HCT116 (cell line): Measurements from ENCODE around the gene SNAI1. TPM values are rescaled to one million over a fixed set of nuclear protein-coding genes. Genes with fewer than 3 reads are reported as not detected.

Experiments
- ATAC-seq: fragments of 200-7000 bp; cut with Tn5 transposase; 2 replicates; pipeline ENCODE4 v1.9.1; 2020; ENCODE audit warnings: mild to moderate bottlenecking, moderate library complexity
- BruUV-seq: library from RNA; stranded (reverse); fragments of 400-500 nt; replicated peaks from 2 replicates; lab custom pipeline; 2021; lab: Mats Ljungman, UMichigan
- CTCF ChIA-PET: fragments of 300-600 bp; sonication (Branson Sonifier 250); formaldehyde crosslinking; loops from one replicate; lab custom pipeline; 2021; ENCODE audit warnings: antibody characterized with exemption; lab: Charles Lee
- POLR2A ChIA-PET: fragments of 300-600, 350-600 bp; sonication (Branson Sonifier 250); formaldehyde crosslinking; loops from one replicate; lab custom pipeline; 2021; ENCODE audit warnings: antibody characterized with exemption; lab: Charles Lee
- RAD21 ChIA-PET, 2 experiments: fragments of 300-600 bp; sonication (Branson Sonifier 250); formaldehyde crosslinking; loops; one replicate each; lab custom pipeline; 2023; ENCODE audit warnings: low total read pairs in 2 of 2; ENCODE audit not compliant: uncharacterized antibody in 2 of 2, unreplicated experiment in 2 of 2, low non-redundant PET in 1 of 2; lab: Charles Lee
- DNase-seq: peaks from one replicate; pipeline ENCODE4 v3.0.0-alpha.2; 2010; ENCODE audit warnings: low read depth, low spot score
- H2AFZ ChIP-seq: fragments of 200-600 bp; shearing (Covaris generic), sonication (generic); 2 replicates; pipeline ENCODE4 v1.6.1; 2017; ENCODE audit warnings: low read depth, mixed run types, mixed read lengths, antibody characterized with exemption, low read length; ENCODE audit not compliant: poor library complexity, severe bottlenecking
- H3K27ac ChIP-seq: 2 replicates; pipeline ENCODE4 v1.5.1; 2012; ENCODE audit warnings: low read depth, low read length
- H3K27me3 ChIP-seq: fragments of 200-600 bp; sonication (generic); 2 replicates; pipeline ENCODE4 v1.6.1; 2016; ENCODE audit warnings: mixed run types, low read length, mixed read lengths; ENCODE audit not compliant: insufficient read depth
- H3K36me3 ChIP-seq, 2 experiments: fragments of 200-500 bp in 1 of 2; fragments of 200-600 bp in 1 of 2; sonication (Bioruptor generic) in 1 of 2; sonication (generic) in 1 of 2; 2 replicates each; pipeline versions ENCODE4 v1.5.1 to v1.6.1; 2014 to 2016; ENCODE audit warnings: low read length in 2 of 2, inconsistent platforms in 1 of 2, mixed read lengths in 1 of 2, mixed run types in 1 of 2; ENCODE audit not compliant: insufficient read depth in 2 of 2, control insufficient read depth in 1 of 2
- H3K4me1 ChIP-seq, 2 experiments: fragments of 200-600 bp in 1 of 2; sonication (generic) in 1 of 2; 2 replicates each; pipeline versions ENCODE4 v1.5.1 to v1.6.1; 2012 to 2017; ENCODE audit warnings: low read length in 2 of 2, inconsistent platforms in 1 of 2, mild to moderate bottlenecking in 1 of 2, mixed read lengths in 1 of 2, mixed run types in 1 of 2, moderate library complexity in 1 of 2; ENCODE audit not compliant: insufficient read depth in 2 of 2, control insufficient read depth in 1 of 2
- H3K4me2 ChIP-seq: fragments of 200-600 bp; sonication (generic); 2 replicates; pipeline ENCODE4 v1.6.1; 2017; ENCODE audit warnings: mixed run types, low read length, mixed read lengths
- H3K4me3 ChIP-seq, 2 experiments: fragments of 200-600 bp in 1 of 2; sonication (generic) in 1 of 2; replicated peaks in 1 of 2; 2 replicates each; pipeline ENCODE4 v1.5.1; 2011 to 2016; ENCODE audit warnings: low read length in 2 of 2, control low read depth in 1 of 2, low read depth in 1 of 2, mild to moderate bottlenecking in 1 of 2, mixed read lengths in 1 of 2, mixed run types in 1 of 2
- H3K79me2 ChIP-seq: fragments of 200-600 bp; sonication (generic); 2 replicates; pipeline ENCODE4 v1.6.1; 2017; ENCODE audit warnings: mild to moderate bottlenecking, mixed run types, low read length, moderate library complexity, mixed read lengths; ENCODE audit not compliant: insufficient read depth
- H3K9ac ChIP-seq: fragments of 200-600 bp; sonication (generic); 2 replicates; pipeline ENCODE4 v1.6.1; 2016; ENCODE audit warnings: low read length, mixed read lengths
- H3K9me2 ChIP-seq: fragments of 200-600 bp; sonication (generic), shearing (Covaris generic); 2 replicates; pipeline ENCODE4 v1.6.1; 2017; ENCODE audit warnings: mixed run types, mild to moderate bottlenecking, moderate library complexity; ENCODE audit not compliant: insufficient read depth
- H3K9me3 ChIP-seq, 2 experiments: fragments of 200-500 bp in 1 of 2; fragments of 200-600 bp in 1 of 2; sonication (Bioruptor generic) in 1 of 2; sonication (generic) in 1 of 2; 2 replicates each; pipeline ENCODE4 v1.6.1; 2014 to 2017; ENCODE audit warnings: low read length in 2 of 2, mixed read lengths in 2 of 2, inconsistent platforms in 1 of 2, low read depth in 1 of 2, mild to moderate bottlenecking in 1 of 2, mixed run types in 1 of 2, moderate library complexity in 1 of 2; ENCODE audit not compliant: control insufficient read depth in 1 of 2, insufficient read depth in 1 of 2
- H4K20me1 ChIP-seq: fragments of 200-600 bp; sonication (generic), shearing (Covaris generic); 2 replicates; pipeline ENCODE4 v1.6.1; 2017; ENCODE audit warnings: mixed run types, mild to moderate bottlenecking, moderate library complexity; ENCODE audit not compliant: insufficient read depth
- CBX3 ChIP-seq: IDR thresholded peaks from 2 replicates; pipeline ENCODE4 v1.6.1; 2012; ENCODE audit warnings: low read depth
- CEBPB ChIP-seq: IDR thresholded peaks from 2 replicates; pipeline ENCODE4 v1.6.1; 2012; ENCODE audit warnings: low read depth
- EGR1 ChIP-seq: IDR thresholded peaks from 2 replicates; pipeline ENCODE4 v1.6.1; 2012; ENCODE audit warnings: low read depth
- FOSL1 ChIP-seq: IDR thresholded peaks from 2 replicates; pipeline ENCODE4 v1.6.1; 2012; ENCODE audit warnings: low read depth
- JUND ChIP-seq: IDR thresholded peaks from 2 replicates; pipeline ENCODE4 v1.6.1; 2012
- SIN3A ChIP-seq: IDR thresholded peaks from 2 replicates; pipeline ENCODE4 v1.6.1; 2012; ENCODE audit warnings: low read depth
- TCF7L2 ChIP-seq: IDR thresholded peaks from 2 replicates; pipeline ENCODE4 v1.7.0; 2011; ENCODE audit warnings: borderline replicate concordance, inconsistent platforms; ENCODE audit not compliant: insufficient read depth, insufficient read length; ENCODE audit errors: extremely low read depth
- YY1 ChIP-seq: IDR thresholded peaks from 2 replicates; pipeline ENCODE4 v1.6.1; 2011; ENCODE audit warnings: low read length, low read depth, moderate library complexity, mild to moderate bottlenecking; ENCODE audit not compliant: insufficient replicate concordance; ENCODE audit errors: extremely low read depth
- ZFX ChIP-seq: fragments of 450-650 bp; IDR thresholded peaks from 2 replicates; pipeline ENCODE4 v1.6.1; 2017
- intact Hi-C: fragments of 100-400 bp; cut with micrococcal nuclease; formaldehyde crosslinking; loops from 2 replicates; pipeline ENCODE4 v1.10.0; 2022
- total RNA-seq: library from RNA; stranded (reverse); gene quantifications from one replicate; pipeline ENCODE4 v1.2.1, GENCODE V29; 2021; ENCODE audit not compliant: unreplicated experiment
- TF ChIP-seq, protein P1 (sequence below): IDR thresholded peaks from 2 replicates; pipeline ENCODE4 v1.6.1; 2012
- TF ChIP-seq, protein P2 (sequence below), 3 experiments: fragments of 200-600 bp in 1 of 3; sonication (generic) in 1 of 3; IDR thresholded peaks in 2 of 3; conservative IDR thresholded peaks in 1 of 3; 2 replicates each; pipeline ENCODE4 v1.5.1; 2012 to 2017; ENCODE audit warnings: low read depth in 2 of 3, low read length in 2 of 3, antibody characterized with exemption in 1 of 3, borderline replicate concordance in 1 of 3, control low read depth in 1 of 3, mild to moderate bottlenecking in 1 of 3, mixed read lengths in 1 of 3, mixed run types in 1 of 3, moderate library complexity in 1 of 3; ENCODE audit not compliant: insufficient read depth in 1 of 3
- TF ChIP-seq, protein P3 (sequence below): IDR thresholded peaks from 2 replicates; pipeline ENCODE4 v1.6.1; 2012; ENCODE audit warnings: low read depth

The SNAI1 gene
- total RNA-seq, 1 experiment from 2014 or later: 13.4 TPM

DNA sequence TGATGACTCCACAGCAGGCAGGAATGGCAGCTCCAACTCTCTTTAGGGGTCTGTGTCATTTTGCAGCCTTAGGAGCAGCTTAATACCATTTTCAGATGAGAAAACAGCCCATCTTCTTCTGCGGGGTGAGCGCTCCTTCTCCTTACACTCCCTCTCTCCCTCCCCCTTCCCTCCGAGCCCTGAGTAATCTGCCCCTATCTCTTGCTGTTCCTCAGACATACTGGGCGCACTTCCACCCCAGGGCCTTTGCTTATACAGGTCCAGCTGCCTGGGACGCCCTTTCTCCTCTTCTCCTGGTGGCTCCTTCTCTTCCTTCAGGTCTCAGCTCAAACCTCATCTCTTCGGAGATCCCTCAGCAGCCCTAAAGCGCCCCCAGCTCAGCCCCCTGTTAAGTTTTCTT, 54.8 kb downstream of the SNAI1 start:
- CTCF ChIA-PET: no interaction called here

More for the DNA sequence above, 54.8 kb downstream of the SNAI1 start:
- Histone ChIP-seq H3K4me2 (no peak overlapping the region), H3K9me3 (no peaks in the 10 kb centered on the region), H3K27me3 (no peaks in the 10 kb centered on the region), H3K9ac (no peak overlapping the region), H4K20me1 (no peaks in the 10 kb centered on the region), H3K4me3 (no peak overlapping the region), H3K27ac (no peak overlapping the region), H3K9me2 (no peaks in the 10 kb centered on the region), H3K36me3 (no peaks in the 10 kb centered on the region), H3K79me2 (no peaks in the 10 kb centered on the region), H2AFZ (no peak overlapping the region), H3K4me1 (peaks cover 5 to 16% of the 10 kb centered on the region in 2 experiments; a peak in 2 of 4 replicates)
- RAD21 ChIA-PET: no interaction called here
- DNase-seq: no peak
- ATAC-seq: no peak
- intact Hi-C loops: no loop called here
- POLR2A ChIA-PET: interaction anchor here (0.7 kb wide), 1 partner anchor 102 kb away, joined by 3 read pairs; the partner anchor contains the start of gene RNF114
- BruUV-seq: no TSS peak
- TF ChIP-seq, protein P1, sequence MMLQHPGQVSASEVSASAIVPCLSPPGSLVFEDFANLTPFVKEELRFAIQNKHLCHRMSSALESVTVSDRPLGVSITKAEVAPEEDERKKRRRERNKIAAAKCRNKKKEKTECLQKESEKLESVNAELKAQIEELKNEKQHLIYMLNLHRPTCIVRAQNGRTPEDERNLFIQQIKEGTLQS: no peak
- TF ChIP-seq ZFX (no peak), SIN3A (no peak), TCF7L2 (no peak), CBX3 (no peak), YY1 (no peak), JUND (no peak), FOSL1 (no peak), CEBPB (no peak), EGR1 (no peak)
- TF ChIP-seq, protein P2, sequence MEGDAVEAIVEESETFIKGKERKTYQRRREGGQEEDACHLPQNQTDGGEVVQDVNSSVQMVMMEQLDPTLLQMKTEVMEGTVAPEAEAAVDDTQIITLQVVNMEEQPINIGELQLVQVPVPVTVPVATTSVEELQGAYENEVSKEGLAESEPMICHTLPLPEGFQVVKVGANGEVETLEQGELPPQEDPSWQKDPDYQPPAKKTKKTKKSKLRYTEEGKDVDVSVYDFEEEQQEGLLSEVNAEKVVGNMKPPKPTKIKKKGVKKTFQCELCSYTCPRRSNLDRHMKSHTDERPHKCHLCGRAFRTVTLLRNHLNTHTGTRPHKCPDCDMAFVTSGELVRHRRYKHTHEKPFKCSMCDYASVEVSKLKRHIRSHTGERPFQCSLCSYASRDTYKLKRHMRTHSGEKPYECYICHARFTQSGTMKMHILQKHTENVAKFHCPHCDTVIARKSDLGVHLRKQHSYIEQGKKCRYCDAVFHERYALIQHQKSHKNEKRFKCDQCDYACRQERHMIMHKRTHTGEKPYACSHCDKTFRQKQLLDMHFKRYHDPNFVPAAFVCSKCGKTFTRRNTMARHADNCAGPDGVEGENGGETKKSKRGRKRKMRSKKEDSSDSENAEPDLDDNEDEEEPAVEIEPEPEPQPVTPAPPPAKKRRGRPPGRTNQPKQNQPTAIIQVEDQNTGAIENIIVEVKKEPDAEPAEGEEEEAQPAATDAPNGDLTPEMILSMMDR (IDR thresholded peaks at IDR 0.05 in 2 of 3, conservative IDR thresholded peaks at IDR 0.05 in 1 of 3; ENCODE audit: borderline replicate concordance in 1 of 3, insufficient read depth in 1 of 3, low read depth in 2 of 3, low read length in 2 of 3): no peak
- TF ChIP-seq, protein P3, sequence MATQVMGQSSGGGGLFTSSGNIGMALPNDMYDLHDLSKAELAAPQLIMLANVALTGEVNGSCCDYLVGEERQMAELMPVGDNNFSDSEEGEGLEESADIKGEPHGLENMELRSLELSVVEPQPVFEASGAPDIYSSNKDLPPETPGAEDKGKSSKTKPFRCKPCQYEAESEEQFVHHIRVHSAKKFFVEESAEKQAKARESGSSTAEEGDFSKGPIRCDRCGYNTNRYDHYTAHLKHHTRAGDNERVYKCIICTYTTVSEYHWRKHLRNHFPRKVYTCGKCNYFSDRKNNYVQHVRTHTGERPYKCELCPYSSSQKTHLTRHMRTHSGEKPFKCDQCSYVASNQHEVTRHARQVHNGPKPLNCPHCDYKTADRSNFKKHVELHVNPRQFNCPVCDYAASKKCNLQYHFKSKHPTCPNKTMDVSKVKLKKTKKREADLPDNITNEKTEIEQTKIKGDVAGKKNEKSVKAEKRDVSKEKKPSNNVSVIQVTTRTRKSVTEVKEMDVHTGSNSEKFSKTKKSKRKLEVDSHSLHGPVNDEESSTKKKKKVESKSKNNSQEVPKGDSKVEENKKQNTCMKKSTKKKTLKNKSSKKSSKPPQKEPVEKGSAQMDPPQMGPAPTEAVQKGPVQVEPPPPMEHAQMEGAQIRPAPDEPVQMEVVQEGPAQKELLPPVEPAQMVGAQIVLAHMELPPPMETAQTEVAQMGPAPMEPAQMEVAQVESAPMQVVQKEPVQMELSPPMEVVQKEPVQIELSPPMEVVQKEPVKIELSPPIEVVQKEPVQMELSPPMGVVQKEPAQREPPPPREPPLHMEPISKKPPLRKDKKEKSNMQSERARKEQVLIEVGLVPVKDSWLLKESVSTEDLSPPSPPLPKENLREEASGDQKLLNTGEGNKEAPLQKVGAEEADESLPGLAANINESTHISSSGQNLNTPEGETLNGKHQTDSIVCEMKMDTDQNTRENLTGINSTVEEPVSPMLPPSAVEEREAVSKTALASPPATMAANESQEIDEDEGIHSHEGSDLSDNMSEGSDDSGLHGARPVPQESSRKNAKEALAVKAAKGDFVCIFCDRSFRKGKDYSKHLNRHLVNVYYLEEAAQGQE: no peak
